Ascending aorta (tissue), 2 donors: Measurements from ENCODE around the gene DNLZ. TPM values are rescaled to one million over a fixed set of nuclear protein-coding genes. Genes with fewer than 3 reads are reported as not detected.

Experiments used
- DNase-seq, 2 donors: peaks; one replicate each; pipeline ENCODE4 v3.0.0-alpha.2; 2019; ENCODE audit warnings: low spot score in 2 of 2
- H3K27ac ChIP-seq, 2 donors: fragments of 200-600 bp; sonication (generic); one replicate each; pipeline ENCODE4 v1.5.1; 2016 to 2017; ENCODE audit warnings: mild to moderate bottlenecking in 1 of 2
- H3K27me3 ChIP-seq: fragments of 200-600 bp; sonication (generic); one replicate; pipeline ENCODE4 v1.5.1; 2017
- H3K36me3 ChIP-seq, 2 donors: fragments of 200-600 bp; sonication (generic); one replicate each; pipeline ENCODE4 v1.5.1; 2016
- H3K4me1 ChIP-seq, 2 donors: fragments of 200-600 bp; sonication (generic); one replicate each; pipeline ENCODE4 v1.5.1; 2016 to 2017; ENCODE audit warnings: mild to moderate bottlenecking in 1 of 2
- H3K4me3 ChIP-seq, 2 donors: fragments of 200-600 bp; sonication (generic); one replicate each; pipeline ENCODE4 v1.5.1; 2016 to 2017; ENCODE audit warnings: mild to moderate bottlenecking in 1 of 2
- H3K9me3 ChIP-seq, 2 donors: fragments of 200-600 bp; sonication (generic); one replicate each; pipeline ENCODE4 v1.5.1; 2016
- CTCF ChIP-seq, 3 experiments: fragments of 200-600 bp in 2 of 3; fragments of 450-650 bp in 1 of 3; sonication (generic) in 2 of 3; IDR thresholded peaks; one replicate each; pipeline ENCODE4 v1.5.1; 2016 to 2019; ENCODE audit warnings: antibody characterized with exemption in 3 of 3, mild to moderate bottlenecking in 1 of 3, moderate library complexity in 1 of 3
- intact Hi-C: fragments of 100-400 bp; cut with DNase I; formaldehyde crosslinking; loops from one replicate; pipeline ENCODE4 v1.15.1; 2023
- total RNA-seq: library from RNA; depleted of rRNA; stranded (reverse); fragments of >200 nt; gene quantifications from one replicate; pipeline ENCODE4 v1.1.0, GENCODE V29; 2016

DNLZ gene
- total RNA-seq, 1 donor from 2014 or later: 191 TPM

- intact Hi-C loops: loop anchor here (5.0 kb wide), 1 partner anchor 51 kb away; the partner anchor contains the start of gene DNLZ
- H3K36me3 ChIP-seq: no peaks in the 10 kb centered on the region
- H3K4me3 ChIP-seq: no peak overlapping the region
- no peak for DNase-seq
- no peak for TF ChIP-seq CTCF (IDR thresholded peaks at IDR 0.05)
- no peaks in the 10 kb centered on the region for H3K9me3 ChIP-seq
- H3K27me3 ChIP-seq: peaks cover 4% of the 10 kb centered on the region
- H3K27ac ChIP-seq: no peak overlapping the region
- H3K4me1 ChIP-seq: no peaks in the 10 kb centered on the region
Observed at GRCh38 chr9:136311051-136312008, 52.2 kb downstream of the DNLZ start.

GRCh38 chr9:136310273-136311030 is 53.1 kb downstream of the DNLZ start:
- intact Hi-C loops: loop anchor here (5.0 kb wide), 1 partner anchor 52 kb away; the partner anchor contains the start of gene DNLZ
- Histone ChIP-seq H3K9me3 (no peaks in the 10 kb centered on the region), H3K27ac (no peak overlapping the region), H3K4me1 (no peaks in the 10 kb centered on the region), H3K36me3 (no peaks in the 10 kb centered on the region), H3K27me3 (peaks cover 4% of the 10 kb centered on the region), H3K4me3 (no peak overlapping the region)
- no peak for DNase-seq
- no peak for TF ChIP-seq CTCF (IDR thresholded peaks at IDR 0.05)

- no peaks in the 10 kb centered on the region for H3K36me3 ChIP-seq
- peaks cover 4% of the 10 kb centered on the region for H3K27me3 ChIP-seq
- DNase-seq: no peak
- no peak overlapping the region for H3K4me3 ChIP-seq
- no peak for TF ChIP-seq CTCF (IDR thresholded peaks at IDR 0.05)
- H3K27ac ChIP-seq: no peak overlapping the region
- no peaks in the 10 kb centered on the region for H3K9me3 ChIP-seq
- H3K4me1 ChIP-seq: no peaks in the 10 kb centered on the region
- intact Hi-C loops: loop anchor here (5.0 kb wide), 1 partner anchor 52 kb away; the partner anchor contains the start of gene DNLZ
Observed at GRCh38 chr9:136309806-136310220, 53.7 kb downstream of the DNLZ start.

Other genes starting within 250 kb of the DNLZ start
- 80.3 TPM for gene TMEM250, start 244.9 kb downstream of the DNLZ start, total RNA-seq
- gene LHX3, start 158.6 kb downstream of the DNLZ start, total RNA-seq: not detected
- 3.7 TPM for gene QSOX2, start 117.9 kb downstream of the DNLZ start, total RNA-seq
- gene CCDC187, start 59.6 kb downstream of the DNLZ start, total RNA-seq: under 0.01 TPM
- 85.1 TPM for gene GPSM1, start 36.2 kb downstream of the DNLZ start, total RNA-seq
- 0.43 TPM for gene CARD9, start 9.9 kb upstream of the DNLZ start, total RNA-seq
- gene SNAPC4, start 36.4 kb upstream of the DNLZ start, total RNA-seq: 9.4 TPM
- gene ENTR1, start 46.9 kb upstream of the DNLZ start, total RNA-seq: 27.7 TPM
- gene PMPCA, start 46.9 kb upstream of the DNLZ start, total RNA-seq: 69.1 TPM
- 20.2 TPM for gene INPP5E, start 76.1 kb upstream of the DNLZ start, total RNA-seq
- gene SEC16A, start 119.3 kb upstream of the DNLZ start, total RNA-seq: 66.1 TPM
- 120 TPM for gene NOTCH1, start 182.3 kb upstream of the DNLZ start, total RNA-seq